ENCODE data around the gene CDK17. TPM values are rescaled to one million over a fixed set of nuclear protein-coding genes. Genes with fewer than 3 reads are reported as not detected.

Gene CDK17
- total RNA-seq, 1 experiment from 2014 or later: 21.4 TPM

- Histone ChIP-seq H3K9me3 (ENCODE audit: control insufficient read depth in 1 of 2, insufficient read depth in 1 of 2, low read depth in 1 of 2, low read length in 2 of 2) (no peaks in the 10 kb centered on the region), H3K4me2 (ENCODE audit: low read length) (no peak overlapping the region), H3K36me3 (ENCODE audit: control insufficient read depth in 1 of 2, insufficient read depth in 2 of 2, low read length in 2 of 2) (no peaks in the 10 kb centered on the region), H3K27ac (ENCODE audit: low read depth, low read length) (no peak overlapping the region), H3K9me2 (ENCODE audit: insufficient read depth) (no peaks in the 10 kb centered on the region), H3K4me3 (replicated peaks in 1 of 2; ENCODE audit: low read depth in 1 of 2, low read length in 2 of 2) (no peak overlapping the region), H4K20me1 (ENCODE audit: insufficient read depth) (no peaks in the 10 kb centered on the region), H3K4me1 (ENCODE audit: control insufficient read depth in 1 of 2, insufficient read depth in 2 of 2, low read length in 2 of 2) (no peaks in the 10 kb centered on the region), H2AFZ (ENCODE audit: low read depth, low read length, poor library complexity, severe bottlenecking) (no peak overlapping the region), H3K9ac (ENCODE audit: low read length) (no peak overlapping the region), H3K27me3 (ENCODE audit: insufficient read depth, low read length) (no peaks in the 10 kb centered on the region), H3K79me2 (ENCODE audit: insufficient read depth, low read length) (no peaks in the 10 kb centered on the region)
- no peak for DNase-seq (ENCODE audit: low read depth, low spot score)
- POLR2A ChIA-PET: interaction anchor here (0.6 kb wide), 1 partner anchor 13 kb away, joined by 3 read pairs; no protein-coding TSS in a partner anchor
- no TSS peak for BruUV-seq (replicated peaks)
- intact Hi-C loops (cut with micrococcal nuclease): no loop called here
- CTCF ChIA-PET: no interaction called here
- RAD21 ChIA-PET (ENCODE audit: low non-redundant PET in 1 of 2, low total read pairs in 2 of 2, uncharacterized antibody in 2 of 2, unreplicated experiment in 2 of 2): no interaction called here
- ATAC-seq: no peak
- TF ChIP-seq CBX3 (IDR thresholded peaks at IDR 0.05; ENCODE audit: low read depth): no peak
- TF ChIP-seq MAX (IDR thresholded peaks at IDR 0.05): no peak
- no peak for TF ChIP-seq ZFX (IDR thresholded peaks at IDR 0.05)
- no peak for TF ChIP-seq POLR2A (IDR thresholded peaks at IDR 0.05; ENCODE audit: borderline replicate concordance, extremely low read depth, insufficient read depth, insufficient read length)
- TF ChIP-seq EGR1 (IDR thresholded peaks at IDR 0.05; ENCODE audit: low read depth): no peak
- no peak for TF ChIP-seq ZBTB33 (IDR thresholded peaks at IDR 0.05; ENCODE audit: extremely low read depth, insufficient replicate concordance, low read length)
- TF ChIP-seq CTCF (IDR thresholded peaks at IDR 0.05 in 2 of 3, conservative IDR thresholded peaks at IDR 0.05 in 1 of 3; ENCODE audit: borderline replicate concordance in 1 of 3, insufficient read depth in 1 of 3, low read depth in 2 of 3, low read length in 2 of 3): no peak
- no peak for TF ChIP-seq POLR2AphosphoS5 (IDR thresholded peaks at IDR 0.05; ENCODE audit: low read depth, low read length)
- no peak for TF ChIP-seq TCF7L2 (IDR thresholded peaks at IDR 0.05; ENCODE audit: borderline replicate concordance, extremely low read depth, insufficient read depth, insufficient read length)
- TF ChIP-seq ELF1 (IDR thresholded peaks at IDR 0.05; ENCODE audit: borderline replicate concordance, low read depth): no peak
- TF ChIP-seq SP1 (IDR thresholded peaks at IDR 0.05; ENCODE audit: low read depth): no peak
- TF ChIP-seq FOSL1 (IDR thresholded peaks at IDR 0.05; ENCODE audit: low read depth): no peak
- no peak for TF ChIP-seq REST (IDR thresholded peaks at IDR 0.05; ENCODE audit: low read depth)
- TF ChIP-seq ZNF274 (IDR thresholded peaks at IDR 0.05; ENCODE audit: low read depth, low read length): no peak
- TF ChIP-seq YY1 (IDR thresholded peaks at IDR 0.05; ENCODE audit: extremely low read depth, insufficient replicate concordance, low read depth, low read length): no peak
- no peak for TF ChIP-seq EZH2 (IDR thresholded peaks at IDR 0.05)
- no peak for TF ChIP-seq CEBPB (IDR thresholded peaks at IDR 0.05; ENCODE audit: low read depth)
- TF ChIP-seq SRF (IDR thresholded peaks at IDR 0.05; ENCODE audit: low read depth): no peak
Measured at GRCh38 chr12:96414637-96415036, 14.4 kb upstream of the CDK17 start.

Measured in HCT116 (cell line).